ENCODE data around the gene CREB3L1.

The CREB3L1 gene

DNA sequence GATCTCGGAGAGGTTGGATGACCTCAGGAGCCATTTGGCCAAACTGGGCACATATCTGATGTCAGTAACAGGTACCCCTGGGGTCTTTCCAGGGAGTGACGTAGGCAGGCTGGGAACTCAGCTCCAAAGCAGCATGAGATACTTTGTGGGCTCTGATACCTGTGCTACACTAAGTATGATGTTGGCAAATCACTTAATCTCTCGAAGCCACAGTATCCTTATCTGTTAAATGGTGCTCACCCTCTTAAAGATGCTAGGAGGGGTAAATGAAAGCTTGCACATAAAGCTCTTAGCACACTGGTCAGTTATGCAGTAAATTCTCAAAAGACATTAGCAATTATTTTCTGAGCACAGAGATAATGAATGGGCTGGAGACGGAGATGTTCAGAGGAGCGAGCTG lies 52.7 kb downstream of the CREB3L1 start:
- no peak overlapping the region for H3K4me3 ChIP-seq
- TF ChIP-seq, protein P1, sequence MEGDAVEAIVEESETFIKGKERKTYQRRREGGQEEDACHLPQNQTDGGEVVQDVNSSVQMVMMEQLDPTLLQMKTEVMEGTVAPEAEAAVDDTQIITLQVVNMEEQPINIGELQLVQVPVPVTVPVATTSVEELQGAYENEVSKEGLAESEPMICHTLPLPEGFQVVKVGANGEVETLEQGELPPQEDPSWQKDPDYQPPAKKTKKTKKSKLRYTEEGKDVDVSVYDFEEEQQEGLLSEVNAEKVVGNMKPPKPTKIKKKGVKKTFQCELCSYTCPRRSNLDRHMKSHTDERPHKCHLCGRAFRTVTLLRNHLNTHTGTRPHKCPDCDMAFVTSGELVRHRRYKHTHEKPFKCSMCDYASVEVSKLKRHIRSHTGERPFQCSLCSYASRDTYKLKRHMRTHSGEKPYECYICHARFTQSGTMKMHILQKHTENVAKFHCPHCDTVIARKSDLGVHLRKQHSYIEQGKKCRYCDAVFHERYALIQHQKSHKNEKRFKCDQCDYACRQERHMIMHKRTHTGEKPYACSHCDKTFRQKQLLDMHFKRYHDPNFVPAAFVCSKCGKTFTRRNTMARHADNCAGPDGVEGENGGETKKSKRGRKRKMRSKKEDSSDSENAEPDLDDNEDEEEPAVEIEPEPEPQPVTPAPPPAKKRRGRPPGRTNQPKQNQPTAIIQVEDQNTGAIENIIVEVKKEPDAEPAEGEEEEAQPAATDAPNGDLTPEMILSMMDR (IDR thresholded peaks at IDR 0.05): no peak
- no peak for DNase-seq (ENCODE audit: low spot score)
- no peak overlapping the region for H3K27ac ChIP-seq

DNA sequence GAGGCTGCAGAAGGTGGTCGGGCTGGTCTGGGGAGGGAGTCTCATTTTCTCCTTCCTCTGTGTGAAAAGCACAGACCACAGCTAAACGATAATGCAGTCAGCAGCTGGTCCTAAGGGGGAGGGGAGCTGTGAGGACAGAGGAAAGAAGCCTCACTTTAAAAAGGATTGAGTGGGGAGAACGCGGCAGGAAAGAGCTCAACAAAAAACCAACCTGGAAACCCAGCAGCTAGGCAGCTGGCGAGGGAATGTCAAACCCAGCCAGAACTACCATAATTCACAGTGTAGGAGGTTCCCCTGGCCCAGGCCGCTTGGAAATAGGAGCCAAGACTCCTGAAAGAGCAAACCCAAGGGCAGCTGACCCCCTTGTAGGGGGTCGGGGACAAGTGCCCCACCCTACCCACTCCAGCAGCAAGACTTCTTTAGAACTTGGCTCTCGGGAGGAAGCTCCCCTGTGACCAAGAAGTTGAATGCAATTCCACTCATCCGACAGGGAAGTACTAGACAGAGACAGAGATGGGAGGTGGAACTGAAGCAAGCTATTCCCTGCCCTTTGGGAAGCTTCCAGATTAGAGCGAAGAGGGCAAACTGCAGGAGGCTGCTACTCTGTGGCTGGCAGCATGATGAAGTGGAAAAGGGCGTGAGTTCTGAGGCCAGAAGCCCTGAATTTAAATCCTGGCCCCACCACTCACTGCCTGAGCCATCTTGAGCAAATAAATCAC lies 53.3 kb downstream of the CREB3L1 start:
- Histone ChIP-seq H3K27ac (no peak overlapping the region), H3K4me3 (no peak overlapping the region)
- no peak for DNase-seq (ENCODE audit: low spot score)
- TF ChIP-seq, protein P1 (IDR thresholded peaks at IDR 0.05): no peak

DNA sequence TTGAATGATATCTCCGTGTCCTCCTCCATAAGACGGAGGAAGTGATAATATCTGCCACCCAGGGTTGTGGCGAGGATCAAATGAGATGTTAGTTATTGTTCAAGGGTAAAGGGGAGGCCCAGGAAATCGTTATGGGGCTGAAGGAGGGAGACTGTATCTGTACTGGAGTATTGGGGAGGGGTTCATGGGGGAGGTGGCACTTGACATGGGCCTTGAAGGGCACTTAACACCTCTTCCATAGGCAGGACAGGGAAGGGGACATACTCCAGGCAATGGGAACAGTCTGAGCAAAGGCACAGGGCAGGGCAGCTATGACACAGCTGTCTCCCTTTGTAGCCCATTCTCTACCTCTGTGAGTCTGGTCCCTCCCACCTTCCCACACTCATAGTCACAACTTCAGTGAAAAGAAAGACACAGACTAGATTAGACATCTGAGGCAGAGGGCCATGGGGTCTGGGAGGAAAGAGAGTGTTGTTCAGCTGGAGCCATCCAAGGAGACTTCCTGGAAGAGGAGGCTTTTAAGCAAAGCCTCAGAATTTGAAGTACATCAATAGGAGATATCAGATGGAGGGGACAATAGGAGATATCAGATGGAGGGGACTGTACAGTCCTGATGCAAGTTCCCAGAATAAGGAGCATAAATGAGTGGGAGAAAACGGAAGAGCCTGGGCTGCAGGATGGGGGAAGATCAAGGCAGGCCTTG lies 54.0 kb downstream of the CREB3L1 start:
- TF ChIP-seq, protein P1 (IDR thresholded peaks at IDR 0.05): no peak
- no peak for DNase-seq (ENCODE audit: low spot score)
- Histone ChIP-seq H3K27ac (no peak overlapping the region), H3K4me3 (no peak overlapping the region)

DNA sequence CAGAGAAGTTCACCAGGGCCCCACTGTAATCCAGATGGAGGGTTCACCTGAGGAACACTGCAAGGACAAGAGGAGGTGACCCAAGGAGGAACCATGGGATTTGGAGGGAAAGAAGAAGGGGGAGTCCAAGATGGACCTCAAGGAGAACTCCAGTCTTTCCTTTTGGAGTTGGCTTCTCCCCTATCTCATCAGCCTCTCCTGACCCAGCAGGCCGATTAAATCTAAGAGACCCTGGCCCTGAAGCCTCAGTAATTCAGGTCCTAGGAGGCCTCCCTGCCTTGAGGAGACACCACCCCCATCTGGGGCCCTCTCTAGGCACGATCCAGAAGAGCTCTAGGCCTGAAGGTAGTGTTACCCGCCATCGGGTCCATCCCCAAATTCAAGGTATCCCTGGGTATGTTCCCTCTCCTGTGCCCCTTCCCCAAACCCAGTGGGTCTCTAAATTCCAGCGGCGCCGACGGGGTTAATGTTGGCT lies 54.7 kb downstream of the CREB3L1 start:
- H3K4me3 ChIP-seq: peak overlapping the region; percentile 67
- H3K27ac ChIP-seq: no peak overlapping the region
- no peak for DNase-seq (ENCODE audit: low spot score)
- TF ChIP-seq, protein P1 (IDR thresholded peaks at IDR 0.05): no peak

DNA sequence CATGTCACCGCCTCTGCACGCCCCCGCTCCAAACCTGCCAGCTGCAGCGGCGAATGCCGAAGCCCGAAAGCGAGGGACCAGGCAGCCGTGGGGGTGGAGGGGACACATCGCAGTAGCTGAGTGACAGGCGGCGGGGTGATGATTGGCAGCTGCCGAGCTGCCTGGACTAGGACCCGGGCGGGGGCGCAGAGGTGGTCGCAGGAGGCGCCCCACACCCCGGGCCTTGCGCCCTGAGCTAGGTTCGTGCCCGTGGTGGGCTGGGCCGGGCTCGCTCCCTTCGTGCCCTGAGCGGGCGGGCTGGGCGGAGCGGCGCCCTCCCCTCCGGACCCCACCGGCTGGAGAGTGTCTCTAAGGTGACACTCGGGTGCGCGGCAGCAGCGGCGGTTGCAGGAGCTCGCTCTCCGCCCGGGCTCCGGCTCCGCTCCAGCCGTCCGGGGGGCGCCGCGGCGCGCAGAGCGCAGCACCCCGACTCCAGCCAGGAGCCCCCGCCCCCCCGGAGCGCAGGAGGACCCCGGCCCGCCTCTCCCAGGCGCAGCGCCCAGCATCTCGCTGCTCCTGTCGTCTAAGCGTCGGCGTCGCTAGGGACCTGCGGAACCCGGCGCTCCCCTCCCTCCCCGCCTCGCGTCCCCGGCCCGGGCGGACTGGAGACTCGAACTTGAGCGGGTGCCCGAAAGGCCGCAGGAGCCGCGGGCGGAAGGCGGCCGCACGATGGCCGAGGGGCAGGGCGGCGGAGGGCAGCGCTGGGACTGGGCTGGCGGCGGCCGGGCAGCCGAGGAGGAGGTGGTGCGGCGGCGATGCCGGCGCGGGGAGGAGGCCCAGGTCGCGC lies 55.3 kb downstream of the CREB3L1 start:
- DNase-seq (ENCODE audit: low spot score): no peak

DNA sequence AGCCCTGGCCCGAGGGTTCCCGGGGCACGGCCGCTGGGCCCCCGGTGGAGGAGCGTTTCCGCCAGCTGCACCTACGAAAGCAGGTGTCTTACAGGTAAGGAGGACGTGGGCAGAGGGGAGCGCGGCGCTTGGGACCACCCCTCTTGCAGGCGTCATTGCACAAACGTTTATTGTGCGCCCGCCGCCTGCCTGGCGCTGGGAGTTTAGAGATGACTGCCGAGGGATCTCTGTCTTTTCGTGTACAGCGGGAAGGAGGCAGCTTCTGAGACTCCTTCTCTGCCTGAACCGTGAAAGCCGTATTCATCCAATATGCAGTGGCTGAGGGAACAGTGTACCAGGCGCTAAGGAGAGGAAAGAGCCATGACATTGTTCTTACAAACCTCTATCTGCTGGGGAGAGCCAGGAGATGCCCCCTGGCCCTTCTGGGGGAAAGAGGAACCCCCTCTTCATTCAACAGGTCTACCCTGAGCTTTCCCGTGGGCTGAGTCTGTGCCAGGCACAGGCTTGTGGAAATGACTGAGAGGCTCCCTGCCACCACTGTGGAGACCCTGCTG lies 56.0 kb downstream of the CREB3L1 start:
- H3K4me3 ChIP-seq: peak overlapping the region; percentile 67
- TF ChIP-seq, protein P1 (IDR thresholded peaks at IDR 0.05): no peak
- no peak overlapping the region for H3K27ac ChIP-seq
- DNase-seq (ENCODE audit: low spot score): no peak

More for the DNA sequence above, 55.3 kb downstream of the CREB3L1 start:
- TF ChIP-seq, protein P1 (IDR thresholded peaks at IDR 0.05): no peak
- H3K4me3 ChIP-seq: peak overlapping the region; percentile 67
- H3K27ac ChIP-seq: no peak overlapping the region

Data from coronary artery (tissue), 2 donors.